GM23248 (cell line): ENCODE results near the gene DCDC2.

Source experiments
- EZH2 ChIP-seq: fragments of 200-600 bp; sonication (generic); IDR thresholded peaks from 2 replicates; pipeline ENCODE4 v1.6.1; 2018; ENCODE audit warnings: antibody characterized with exemption, mild to moderate bottlenecking; ENCODE audit not compliant: insufficient read depth, poor library complexity, severe bottlenecking
- EZH2phosphoT487 ChIP-seq: fragments of 200-600 bp; sonication (generic); IDR thresholded peaks from 2 replicates; pipeline ENCODE4 v1.6.1; 2018; ENCODE audit warnings: antibody characterized with exemption, moderate library complexity, mild to moderate bottlenecking, low read depth; ENCODE audit not compliant: insufficient read depth

DNA sequence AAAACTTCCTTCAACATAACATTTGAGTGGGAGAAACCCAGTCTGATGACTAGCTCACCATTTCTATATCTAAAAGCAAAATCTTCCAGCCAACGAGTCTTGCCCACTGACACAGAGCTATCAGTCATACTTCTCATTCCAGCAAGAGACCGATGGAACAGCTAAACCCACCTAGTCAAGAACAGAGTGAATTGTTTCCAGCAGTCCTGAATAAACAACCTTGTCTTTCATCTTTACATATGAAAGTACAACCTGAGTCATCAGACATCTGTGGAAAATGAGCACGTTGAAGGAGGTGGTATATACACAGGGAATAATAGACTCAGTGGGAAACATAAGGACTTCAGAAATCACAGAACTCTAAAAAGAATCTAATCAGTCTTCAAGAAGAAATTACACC lies 208.0 kb downstream of the DCDC2 start:
- no peak for TF ChIP-seq EZH2
- TF ChIP-seq EZH2phosphoT487: no peak
